ENCODE results near the gene KIF19. TPM values are rescaled to one million over a fixed set of nuclear protein-coding genes. Genes with fewer than 3 reads are reported as not detected.

KIF19 gene
- total RNA-seq, 2 donors from 2014 or later, result 0.56 to 0.95 TPM

DNA sequence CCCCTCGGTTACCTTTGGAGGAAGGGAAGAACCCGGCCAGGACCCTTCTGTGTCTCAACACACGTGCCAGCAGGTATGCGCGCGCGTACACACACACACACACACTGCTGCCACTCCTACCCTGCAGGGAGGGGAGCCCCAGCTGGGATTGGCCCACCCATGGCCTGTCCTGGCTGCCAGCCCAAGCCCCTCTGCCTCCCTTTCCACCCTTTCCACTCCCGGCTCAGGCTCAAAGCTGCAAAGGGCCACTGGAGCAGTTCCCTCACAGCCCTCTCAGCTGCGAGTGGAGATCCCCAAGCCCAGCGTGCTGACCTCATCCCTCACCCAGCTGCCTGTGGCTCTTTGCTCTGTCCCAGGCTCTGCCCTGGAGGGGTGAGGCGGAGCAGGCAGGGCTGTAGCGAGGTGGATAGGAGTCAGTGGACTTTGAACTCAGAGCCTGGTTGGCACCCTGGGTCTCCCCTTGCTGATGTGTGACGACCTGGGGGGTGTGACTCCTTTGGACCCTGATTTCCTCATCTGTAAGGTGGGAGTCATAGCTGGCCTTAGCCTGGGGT lies 14.5 kb downstream of the KIF19 start:
- H3K36me3 ChIP-seq, result no peaks in the 10 kb centered on the region
- no peak overlapping the region for H3K27ac ChIP-seq
- no peaks in the 10 kb centered on the region for H3K4me1 ChIP-seq (ENCODE audit: control insufficient read depth in 1 of 2, low read depth in 2 of 2)
- no peaks in the 10 kb centered on the region for H3K27me3 ChIP-seq (replicated peaks; ENCODE audit: insufficient read depth)
- no peak overlapping the region for H3K4me3 ChIP-seq
- DNase-seq (ENCODE audit: low spot score), result no peak
- ATAC-seq (ENCODE audit: insufficient number of reproducible peaks, low FRiP score, low read depth), result no peak
- no peaks in the 10 kb centered on the region for H3K9me3 ChIP-seq
- TF ChIP-seq, protein P1, sequence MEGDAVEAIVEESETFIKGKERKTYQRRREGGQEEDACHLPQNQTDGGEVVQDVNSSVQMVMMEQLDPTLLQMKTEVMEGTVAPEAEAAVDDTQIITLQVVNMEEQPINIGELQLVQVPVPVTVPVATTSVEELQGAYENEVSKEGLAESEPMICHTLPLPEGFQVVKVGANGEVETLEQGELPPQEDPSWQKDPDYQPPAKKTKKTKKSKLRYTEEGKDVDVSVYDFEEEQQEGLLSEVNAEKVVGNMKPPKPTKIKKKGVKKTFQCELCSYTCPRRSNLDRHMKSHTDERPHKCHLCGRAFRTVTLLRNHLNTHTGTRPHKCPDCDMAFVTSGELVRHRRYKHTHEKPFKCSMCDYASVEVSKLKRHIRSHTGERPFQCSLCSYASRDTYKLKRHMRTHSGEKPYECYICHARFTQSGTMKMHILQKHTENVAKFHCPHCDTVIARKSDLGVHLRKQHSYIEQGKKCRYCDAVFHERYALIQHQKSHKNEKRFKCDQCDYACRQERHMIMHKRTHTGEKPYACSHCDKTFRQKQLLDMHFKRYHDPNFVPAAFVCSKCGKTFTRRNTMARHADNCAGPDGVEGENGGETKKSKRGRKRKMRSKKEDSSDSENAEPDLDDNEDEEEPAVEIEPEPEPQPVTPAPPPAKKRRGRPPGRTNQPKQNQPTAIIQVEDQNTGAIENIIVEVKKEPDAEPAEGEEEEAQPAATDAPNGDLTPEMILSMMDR (IDR thresholded peaks at IDR 0.05), result no peak

GRCh38 chr17:74342224-74342623 lies 16.2 kb downstream of the KIF19 start:
- no peak overlapping the region for H3K4me3 ChIP-seq
- TF ChIP-seq, protein P1 (IDR thresholded peaks at IDR 0.05), result no peak
- DNase-seq (ENCODE audit: low spot score), result no peak
- no peaks in the 10 kb centered on the region for H3K27me3 ChIP-seq (replicated peaks; ENCODE audit: insufficient read depth)
- H3K27ac ChIP-seq, result no peak overlapping the region
- no peaks in the 10 kb centered on the region for H3K36me3 ChIP-seq
- ATAC-seq (ENCODE audit: insufficient number of reproducible peaks, low FRiP score, low read depth), result no peak
- H3K9me3 ChIP-seq, result no peaks in the 10 kb centered on the region
- H3K4me1 ChIP-seq (ENCODE audit: control insufficient read depth in 1 of 2, low read depth in 2 of 2), result no peaks in the 10 kb centered on the region

DNA sequence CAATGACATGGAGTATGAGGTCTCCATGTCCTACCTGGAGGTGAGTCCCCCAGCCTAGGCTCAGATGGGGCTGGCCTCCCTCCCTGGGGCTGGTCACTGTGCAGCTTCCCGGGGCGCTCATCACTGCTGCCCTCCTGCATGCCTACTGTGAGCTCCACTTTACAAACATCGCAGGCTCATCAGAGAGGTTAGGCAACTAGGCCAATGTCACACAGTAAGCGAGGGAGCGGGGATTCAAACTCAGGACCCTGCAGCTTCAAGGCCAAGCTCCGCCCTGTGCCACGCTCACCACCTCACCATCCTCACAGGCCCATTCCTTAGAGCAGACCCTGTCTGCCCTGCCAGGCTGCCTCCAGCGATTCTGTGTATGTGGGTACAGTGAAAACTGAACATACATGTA lies 17.1 kb downstream of the KIF19 start:
- DNase-seq (ENCODE audit: low spot score), result no peak
- ATAC-seq (ENCODE audit: insufficient number of reproducible peaks, low FRiP score, low read depth), result no peak
- no peaks in the 10 kb centered on the region for H3K36me3 ChIP-seq
- H3K27ac ChIP-seq, result no peak overlapping the region
- H3K4me3 ChIP-seq, result no peak overlapping the region
- no peaks in the 10 kb centered on the region for H3K27me3 ChIP-seq (replicated peaks; ENCODE audit: insufficient read depth)
- TF ChIP-seq, protein P1 (IDR thresholded peaks at IDR 0.05), result no peak
- no peaks in the 10 kb centered on the region for H3K4me1 ChIP-seq (ENCODE audit: control insufficient read depth in 1 of 2, low read depth in 2 of 2)
- H3K9me3 ChIP-seq, result no peaks in the 10 kb centered on the region

- ATAC-seq (ENCODE audit: insufficient number of reproducible peaks, low FRiP score, low read depth) (no peak), DNase-seq (ENCODE audit: low spot score) (no peak)
- H3K9me3 ChIP-seq, result no peaks in the 10 kb centered on the region
- no peak overlapping the region for H3K4me3 ChIP-seq
- no peak overlapping the region for H3K27ac ChIP-seq
- TF ChIP-seq, protein P1 (IDR thresholded peaks at IDR 0.05), result no peak
- H3K4me1 ChIP-seq (ENCODE audit: control insufficient read depth in 1 of 2, low read depth in 2 of 2), result no peaks in the 10 kb centered on the region
- H3K27me3 ChIP-seq (replicated peaks; ENCODE audit: insufficient read depth), result no peaks in the 10 kb centered on the region
- H3K36me3 ChIP-seq, result no peaks in the 10 kb centered on the region
These were observed 17.7 kb downstream of the KIF19 start for GRCh38 chr17:74343526-74344284.

GRCh38 chr17:74344658-74345057 lies 18.6 kb downstream of the KIF19 start:
- Histone ChIP-seq H3K27me3 (replicated peaks; ENCODE audit: insufficient read depth) (no peaks in the 10 kb centered on the region), H3K4me1 (ENCODE audit: control insufficient read depth in 1 of 2, low read depth in 2 of 2) (no peaks in the 10 kb centered on the region), H3K36me3 (no peaks in the 10 kb centered on the region), H3K4me3 (no peak overlapping the region), H3K27ac (no peak overlapping the region), H3K9me3 (no peaks in the 10 kb centered on the region)
- TF ChIP-seq, protein P1 (IDR thresholded peaks at IDR 0.05), result no peak
- no peak for DNase-seq (ENCODE audit: low spot score)
- no peak for ATAC-seq (ENCODE audit: insufficient number of reproducible peaks, low FRiP score, low read depth)

All from thoracic aorta (tissue), 2 donors.